ENCODE measurements around the gene STON2. TPM values are rescaled to one million over a fixed set of nuclear protein-coding genes. Genes with fewer than 3 reads are reported as not detected.

STON2 gene
- total and polyA plus RNA-seq, 9 donors, result 9.0 to 34.5 (median 12.1) TPM

GRCh38 chr14:81323093-81323492 is 77.0 kb downstream of the STON2 start:
- no peak for DNase-seq
- no peaks in the 10 kb centered on the region for H3K36me3 ChIP-seq (ENCODE audit: control insufficient read depth, insufficient read depth, low read length)
- peaks cover 3% of the 10 kb centered on the region for H3K4me1 ChIP-seq (ENCODE audit: control insufficient read depth, insufficient read depth, low read length)
- no peaks in the 10 kb centered on the region for H3K27me3 ChIP-seq (ENCODE audit: control insufficient read depth, insufficient read depth, low read length)
- H3K4me3 ChIP-seq (ENCODE audit: low read length), result no peak overlapping the region
- WGBS (ENCODE audit: insufficient coverage), result 83% methylated on average over 1 of the region's 2 CpGs
- no peaks in the 10 kb centered on the region for H3K9me3 ChIP-seq (replicated peaks; ENCODE audit: control insufficient read depth, low read depth, low read length)
- H3K27ac ChIP-seq (ENCODE audit: low read length), result no peak overlapping the region

GRCh38 chr14:81319946-81320345 is 80.2 kb downstream of the STON2 start:
- Histone ChIP-seq H3K27ac (ENCODE audit: low read length) (no peak overlapping the region), H3K9me3 (replicated peaks; ENCODE audit: control insufficient read depth, low read depth, low read length) (no peaks in the 10 kb centered on the region)
- WGBS (ENCODE audit: insufficient coverage), result 80% methylated on average over 1 of the region's 3 CpGs

GRCh38 chr14:81319314-81319713 is 80.8 kb downstream of the STON2 start:
- Histone ChIP-seq H3K4me1 (ENCODE audit: control insufficient read depth, insufficient read depth, low read length) (peaks cover 10% of the 10 kb centered on the region), H3K27me3 (ENCODE audit: control insufficient read depth, insufficient read depth, low read length) (no peaks in the 10 kb centered on the region), H3K36me3 (ENCODE audit: control insufficient read depth, insufficient read depth, low read length) (no peaks in the 10 kb centered on the region), H3K9me3 (replicated peaks; ENCODE audit: control insufficient read depth, low read depth, low read length) (no peaks in the 10 kb centered on the region), H3K27ac (ENCODE audit: low read length) (no peak overlapping the region), H3K4me3 (ENCODE audit: low read length) (no peak overlapping the region)
- DNase-seq, result no peak
- no CpG with 5 or more reads among the region's 2 CpGs for WGBS (ENCODE audit: insufficient coverage)

More at GRCh38 chr14:81319946-81320345, 80.2 kb downstream of the STON2 start:
- Histone ChIP-seq H3K4me3 (ENCODE audit: low read length) (no peak overlapping the region), H3K4me1 (ENCODE audit: control insufficient read depth, insufficient read depth, low read length) (peaks cover 10% of the 10 kb centered on the region), H3K27me3 (ENCODE audit: control insufficient read depth, insufficient read depth, low read length) (no peaks in the 10 kb centered on the region), H3K36me3 (ENCODE audit: control insufficient read depth, insufficient read depth, low read length) (no peaks in the 10 kb centered on the region)
- no peak for DNase-seq

GRCh38 chr14:81315341-81315740 is 84.8 kb downstream of the STON2 start:
- 0% methylated on average over 2 of the region's 5 CpGs for WGBS (ENCODE audit: insufficient coverage)

GRCh38 chr14:81314443-81315175 is 85.5 kb downstream of the STON2 start:
- H3K9me3 ChIP-seq (replicated peaks; ENCODE audit: control insufficient read depth, low read depth, low read length), result no peaks in the 10 kb centered on the region
- WGBS (ENCODE audit: insufficient coverage), result 100% methylated on average over 1 of the region's 4 CpGs
- H3K4me3 ChIP-seq (ENCODE audit: low read length), result no peak overlapping the region
- DNase-seq, result no peak
- H3K27ac ChIP-seq (ENCODE audit: low read length), result no peak overlapping the region
- no peaks in the 10 kb centered on the region for H3K27me3 ChIP-seq (ENCODE audit: control insufficient read depth, insufficient read depth, low read length)
- no peaks in the 10 kb centered on the region for H3K36me3 ChIP-seq (ENCODE audit: control insufficient read depth, insufficient read depth, low read length)
- H3K4me1 ChIP-seq (ENCODE audit: control insufficient read depth, insufficient read depth, low read length), result peaks cover 12% of the 10 kb centered on the region

More at GRCh38 chr14:81315341-81315740, 84.8 kb downstream of the STON2 start:
- no peaks in the 10 kb centered on the region for H3K36me3 ChIP-seq (ENCODE audit: control insufficient read depth, insufficient read depth, low read length)
- H3K4me1 ChIP-seq (ENCODE audit: control insufficient read depth, insufficient read depth, low read length), result peaks cover 12% of the 10 kb centered on the region
- DNase-seq, result peak; percentile 67
- H3K4me3 ChIP-seq (ENCODE audit: low read length), result no peak overlapping the region
- no peaks in the 10 kb centered on the region for H3K9me3 ChIP-seq (replicated peaks; ENCODE audit: control insufficient read depth, low read depth, low read length)
- H3K27ac ChIP-seq (ENCODE audit: low read length), result no peak overlapping the region
- no peaks in the 10 kb centered on the region for H3K27me3 ChIP-seq (ENCODE audit: control insufficient read depth, insufficient read depth, low read length)

GRCh38 chr14:81313775-81314429 is 86.2 kb downstream of the STON2 start:
- Histone ChIP-seq H3K9me3 (replicated peaks; ENCODE audit: control insufficient read depth, low read depth, low read length) (no peaks in the 10 kb centered on the region), H3K27ac (ENCODE audit: low read length) (no peak overlapping the region), H3K36me3 (ENCODE audit: control insufficient read depth, insufficient read depth, low read length) (no peaks in the 10 kb centered on the region), H3K27me3 (ENCODE audit: control insufficient read depth, insufficient read depth, low read length) (no peaks in the 10 kb centered on the region), H3K4me3 (ENCODE audit: low read length) (no peak overlapping the region), H3K4me1 (ENCODE audit: control insufficient read depth, insufficient read depth, low read length) (peaks cover 12% of the 10 kb centered on the region)
- no peak for DNase-seq
- WGBS (ENCODE audit: insufficient coverage), result no CpG with 5 or more reads among the region's 3 CpGs

- Histone ChIP-seq H3K4me1 (ENCODE audit: control insufficient read depth, insufficient read depth, low read length) (peaks cover 12% of the 10 kb centered on the region), H3K36me3 (ENCODE audit: control insufficient read depth, insufficient read depth, low read length) (no peaks in the 10 kb centered on the region), H3K4me3 (ENCODE audit: low read length) (no peak overlapping the region), H3K27me3 (ENCODE audit: control insufficient read depth, insufficient read depth, low read length) (no peaks in the 10 kb centered on the region), H3K9me3 (replicated peaks; ENCODE audit: control insufficient read depth, low read depth, low read length) (no peaks in the 10 kb centered on the region), H3K27ac (ENCODE audit: low read length) (no peak overlapping the region)
- WGBS (ENCODE audit: insufficient coverage), result no CpG with 5 or more reads among the region's 7 CpGs
- no peak for DNase-seq
Observed at GRCh38 chr14:81313200-81313599, 86.9 kb downstream of the STON2 start.

GRCh38 chr14:81312289-81312876 is 87.7 kb downstream of the STON2 start:
- WGBS (ENCODE audit: insufficient coverage), result 100% methylated on average over 2 of the region's 3 CpGs
- Histone ChIP-seq H3K4me3 (ENCODE audit: low read length) (no peak overlapping the region), H3K36me3 (ENCODE audit: control insufficient read depth, insufficient read depth, low read length) (no peaks in the 10 kb centered on the region), H3K4me1 (ENCODE audit: control insufficient read depth, insufficient read depth, low read length) (peaks cover 12% of the 10 kb centered on the region), H3K27ac (ENCODE audit: low read length) (no peak overlapping the region), H3K9me3 (replicated peaks; ENCODE audit: control insufficient read depth, low read depth, low read length) (no peaks in the 10 kb centered on the region), H3K27me3 (ENCODE audit: control insufficient read depth, insufficient read depth, low read length) (no peaks in the 10 kb centered on the region)
- no peak for DNase-seq

GRCh38 chr14:81311778-81312177 is 88.3 kb downstream of the STON2 start:
- no peaks in the 10 kb centered on the region for H3K36me3 ChIP-seq (ENCODE audit: control insufficient read depth, insufficient read depth, low read length)
- H3K9me3 ChIP-seq (replicated peaks; ENCODE audit: control insufficient read depth, low read depth, low read length), result no peaks in the 10 kb centered on the region
- peaks cover 12% of the 10 kb centered on the region for H3K4me1 ChIP-seq (ENCODE audit: control insufficient read depth, insufficient read depth, low read length)
- peak; percentile 19 for DNase-seq
- no peaks in the 10 kb centered on the region for H3K27me3 ChIP-seq (ENCODE audit: control insufficient read depth, insufficient read depth, low read length)
- H3K27ac ChIP-seq (ENCODE audit: low read length), result no peak overlapping the region
- H3K4me3 ChIP-seq (ENCODE audit: low read length), result no peak overlapping the region
- WGBS (ENCODE audit: insufficient coverage), result no CpG with 5 or more reads among the region's 5 CpGs

- H3K4me3 ChIP-seq (ENCODE audit: low read length), result no peak overlapping the region
- DNase-seq, result peak; percentile 36
- peaks cover 12% of the 10 kb centered on the region for H3K4me1 ChIP-seq (ENCODE audit: control insufficient read depth, insufficient read depth, low read length)
- no peaks in the 10 kb centered on the region for H3K27me3 ChIP-seq (ENCODE audit: control insufficient read depth, insufficient read depth, low read length)
- no peaks in the 10 kb centered on the region for H3K9me3 ChIP-seq (replicated peaks; ENCODE audit: control insufficient read depth, low read depth, low read length)
- H3K27ac ChIP-seq (ENCODE audit: low read length), result no peak overlapping the region
- no CpG with 5 or more reads among the region's 3 CpGs for WGBS (ENCODE audit: insufficient coverage)
- no peaks in the 10 kb centered on the region for H3K36me3 ChIP-seq (ENCODE audit: control insufficient read depth, insufficient read depth, low read length)
Observed at GRCh38 chr14:81311141-81311540, 89.0 kb downstream of the STON2 start.

All from muscle of leg (tissue), 11 donors.